Sigmoid colon (tissue), 4 donors: ENCODE data around the gene IL10RA.

Source experiments
- CTCF ChIP-seq, 4 experiments: fragments of 450-650 bp in 3 of 4; fragments of 200-600 bp in 1 of 4; IDR thresholded peaks; one replicate each; pipeline ENCODE4 v1.5.1; 2016 to 2019; ENCODE audit warnings: antibody characterized with exemption in 4 of 4, mild to moderate bottlenecking in 3 of 4, moderate library complexity in 2 of 4
- POLR2A ChIP-seq, 2 donors: fragments of 450-650 bp; IDR thresholded peaks; one replicate each; pipeline ENCODE4 v1.6.1; 2016; ENCODE audit warnings: antibody characterized with exemption in 2 of 2, mild to moderate bottlenecking in 2 of 2, moderate library complexity in 2 of 2
- POLR2AphosphoS5 ChIP-seq, 4 donors: sonication (generic); formaldehyde crosslinking; IDR thresholded peaks; one replicate each; pipeline ENCODE4 v1.6.1; 2017; ENCODE audit warnings: antibody characterized with exemption in 4 of 4

- TF ChIP-seq CTCF (IDR thresholded peaks at IDR 0.05) (no peak), POLR2AphosphoS5 (IDR thresholded peaks at IDR 0.05) (no peak), POLR2A (IDR thresholded peaks at IDR 0.05) (no peak)
Observed at GRCh38 chr11:117959438-117960149, 26.6 kb upstream of the IL10RA start.
